Trophoblast cell (in vitro differentiated cells and primary cell): Measurements from ENCODE around the gene TIMM22. TPM values are rescaled to one million over a fixed set of nuclear protein-coding genes. Genes with fewer than 3 reads are reported as not detected.

ENCODE experiments used
- DNase-seq, 2 donors: peaks; one replicate each; pipeline ENCODE4 v3.0.0-alpha.2; 2016
- H2AFZ ChIP-seq: 2 replicates; pipeline ENCODE4 v1.6.1; 2013; ENCODE audit warnings: low read length, moderate library complexity, mild to moderate bottlenecking; ENCODE audit not compliant: insufficient read depth, poor library complexity
- H2AK5ac ChIP-seq: 2 replicates; pipeline ENCODE4 v1.6.1; 2013; ENCODE audit warnings: mild to moderate bottlenecking, low read length
- H2BK120ac ChIP-seq: 2 replicates; pipeline ENCODE4 v1.6.1; 2013; ENCODE audit warnings: low read length, mild to moderate bottlenecking, moderate library complexity; ENCODE audit not compliant: insufficient read depth, poor library complexity
- H2BK12ac ChIP-seq: 2 replicates; pipeline ENCODE4 v1.6.1; 2013; ENCODE audit warnings: mild to moderate bottlenecking, low read length, moderate library complexity
- H2BK5ac ChIP-seq: 2 replicates; pipeline ENCODE4 v1.6.1; 2013; ENCODE audit warnings: low read length, low read depth, moderate library complexity, mild to moderate bottlenecking; ENCODE audit not compliant: poor library complexity
- H3K14ac ChIP-seq: 2 replicates; pipeline ENCODE4 v1.6.1; 2013; ENCODE audit warnings: mild to moderate bottlenecking, low read length
- H3K18ac ChIP-seq: 2 replicates; pipeline ENCODE4 v1.6.1; 2013; ENCODE audit warnings: mild to moderate bottlenecking, low read length
- H3K23ac ChIP-seq: 2 replicates; pipeline ENCODE4 v1.6.1; 2013; ENCODE audit warnings: low read length
- H3K27ac ChIP-seq: 2 replicates; pipeline ENCODE4 v1.5.1; 2013; ENCODE audit warnings: low read depth, mild to moderate bottlenecking, inconsistent platforms, low read length, moderate library complexity
- H3K27me3 ChIP-seq: 2 replicates; pipeline ENCODE4 v1.6.1; 2013; ENCODE audit warnings: inconsistent platforms, mild to moderate bottlenecking, low read length, moderate library complexity; ENCODE audit not compliant: insufficient read depth
- H3K36me3 ChIP-seq, 2 experiments: 1 replicate in 1 of 2; 2 replicates in 1 of 2; pipeline ENCODE4 v1.6.1; 2013; ENCODE audit warnings: low read length in 2 of 2, mild to moderate bottlenecking in 2 of 2, moderate library complexity in 1 of 2; ENCODE audit not compliant: insufficient read depth in 2 of 2, control insufficient read depth in 1 of 2
- H3K4ac ChIP-seq: 2 replicates; pipeline ENCODE4 v1.6.1; 2013; ENCODE audit warnings: low read depth, mild to moderate bottlenecking, low read length, moderate library complexity
- H3K4me1 ChIP-seq, 2 experiments: 1 replicate in 1 of 2; 2 replicates in 1 of 2; pipeline ENCODE4 v1.6.1; 2013; ENCODE audit warnings: low read length in 2 of 2, mild to moderate bottlenecking in 2 of 2, moderate library complexity in 1 of 2; ENCODE audit not compliant: insufficient read depth in 2 of 2, control insufficient read depth in 1 of 2
- H3K4me2 ChIP-seq: 2 replicates; pipeline ENCODE4 v1.6.1; 2013; ENCODE audit warnings: inconsistent platforms, mild to moderate bottlenecking, low read length, moderate library complexity
- H3K4me3 ChIP-seq: 2 replicates; pipeline ENCODE4 v1.5.1; 2013; ENCODE audit warnings: mild to moderate bottlenecking, low read depth, low read length, inconsistent platforms
- H3K79me1 ChIP-seq: one replicate; pipeline ENCODE4 v1.6.1; 2013; ENCODE audit warnings: low read length
- H3K79me2 ChIP-seq: 2 replicates; pipeline ENCODE4 v1.6.1; 2013; ENCODE audit warnings: low read length, mild to moderate bottlenecking; ENCODE audit not compliant: control insufficient read depth, insufficient read depth, poor library complexity
- H3K9ac ChIP-seq: 2 replicates; pipeline ENCODE4 v1.6.1; 2013; ENCODE audit warnings: mild to moderate bottlenecking, low read length
- H3K9me3 ChIP-seq: 2 replicates; pipeline ENCODE4 v1.6.1; 2013; ENCODE audit warnings: low read depth, mild to moderate bottlenecking, control low read depth, inconsistent platforms, low read length; ENCODE audit not compliant: insufficient read depth
- H4K12ac ChIP-seq: 2 replicates; pipeline ENCODE4 v1.6.1; 2013; ENCODE audit warnings: low read depth, mild to moderate bottlenecking, low read length, moderate library complexity
- H4K8ac ChIP-seq: 2 replicates; pipeline ENCODE4 v1.6.1; 2013; ENCODE audit warnings: low read depth, mild to moderate bottlenecking, low read length, moderate library complexity
- H4K91ac ChIP-seq: one replicate; pipeline ENCODE4 v1.6.1; 2013; ENCODE audit warnings: low read depth, mild to moderate bottlenecking, low read length, moderate library complexity
- WGBS: extraction: QIAGEN DNeasy Blood & Tissue Kit; methylation state at CpG from one replicate; pipeline ENCODE4 v1.1.7; 2013; ENCODE audit warnings: missing lambda C conversion rate; ENCODE audit not compliant: insufficient read length, insufficient coverage; ENCODE audit errors: extremely low coverage; 5-methylcytosine and 5-hydroxymethylcytosine counted together
- polyA plus RNA-seq: library from polyadenylated mRNA; stranded (reverse); fragments of 200-250 nt; gene quantifications from 2 replicates; pipeline ENCODE4 v1.2.3, GENCODE V29; 2013

The TIMM22 gene
- polyA plus RNA-seq: 10.6 and 10.9 TPM in 2 replicates

DNA sequence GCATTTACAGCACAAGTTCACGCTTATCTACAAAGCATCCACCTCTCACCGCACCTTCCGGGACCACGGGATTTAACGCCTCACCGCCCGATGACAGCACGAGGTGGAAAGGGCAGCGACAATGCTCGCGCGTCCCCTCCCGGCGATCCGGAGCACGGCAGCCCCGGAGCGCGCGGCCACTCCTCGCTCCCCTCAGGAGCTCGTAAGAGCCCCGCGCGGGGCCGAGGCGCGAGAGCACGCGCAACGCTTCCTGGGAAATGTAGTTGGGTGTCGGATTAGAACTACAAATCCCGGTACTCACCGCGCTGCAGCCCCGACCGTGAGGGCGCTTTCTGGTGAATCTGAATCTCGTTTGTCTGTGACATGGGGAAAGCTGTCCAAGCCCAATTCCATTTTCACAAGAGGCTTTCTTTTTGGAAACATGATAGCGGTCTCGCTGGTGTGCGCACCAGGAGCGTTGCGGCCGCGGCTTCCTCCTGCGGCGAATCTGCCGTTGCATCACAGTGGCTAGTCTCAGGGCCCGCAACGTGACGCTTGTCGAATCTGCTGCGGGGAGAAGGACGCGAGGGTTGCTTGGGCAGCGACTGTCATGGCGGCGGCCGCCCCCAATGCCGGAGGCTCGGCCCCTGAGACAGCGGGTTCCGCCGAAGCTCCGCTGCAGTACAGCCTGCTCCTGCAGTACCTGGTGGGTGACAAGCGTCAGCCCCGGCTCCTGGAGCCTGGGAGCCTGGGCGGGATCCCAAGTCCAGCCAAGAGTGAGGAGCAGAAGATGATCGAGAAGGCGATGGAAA lies at the start of gene TIMM22:
TSS of gene TIMM22 (plus strand) at position 576 of the 791 bp plus-strand sequence. CDS start at position 590, 14 bp downstream.
- Histone ChIP-seq H2BK5ac (peak within 1 kb of the TSS; percentile 92), H4K91ac (peak within 1 kb of the TSS; percentile 91), H2AK5ac (peak within 1 kb of the TSS; percentile 11), H2BK120ac (peak within 1 kb of the TSS; percentile 93), H4K12ac (peak within 1 kb of the TSS; percentile 43), H3K23ac (no peak within 1 kb of the TSS), H3K27me3 (no peaks in the 10 kb centered on the region), H2AFZ (peak within 1 kb of the TSS; percentile 78), H3K79me2 (peaks cover 5% of the 10 kb centered on the region), H3K4me1 (peaks cover 6 to 8% of the 10 kb centered on the region in 2 experiments), H3K4ac (peak within 1 kb of the TSS; percentile 66), H3K36me3 (peaks cover 19 to 24% of the 10 kb centered on the region in 2 experiments), H3K9ac (peak within 1 kb of the TSS; percentile 90), H4K8ac (peak within 1 kb of the TSS; percentile 86), H3K14ac (peak within 1 kb of the TSS; percentile 77), H3K27ac (peak within 1 kb of the TSS; percentile 66), H3K4me3 (peak within 1 kb of the TSS; percentile 94), H3K9me3 (no peaks in the 10 kb centered on the region), H3K4me2 (peak within 1 kb of the TSS; percentile 62), H3K79me1 (peaks cover 6% of the 10 kb centered on the region), H3K18ac (peak within 1 kb of the TSS; percentile 69), H2BK12ac (peak within 1 kb of the TSS; percentile 44)
- DNase-seq: peak; percentile 99
- no CpG with 5 or more reads among the region's 71 CpGs for WGBS

- Histone ChIP-seq H4K91ac (no peak overlapping the region), H3K27ac (no peak overlapping the region), H3K27me3 (no peaks in the 10 kb centered on the region), H2AK5ac (no peak overlapping the region), H3K18ac (no peak overlapping the region), H3K4ac (no peak overlapping the region), H3K14ac (no peak overlapping the region), H3K79me2 (peaks cover 6% of the 10 kb centered on the region), H3K23ac (no peak overlapping the region), H2BK120ac (no peak overlapping the region), H4K8ac (no peak overlapping the region), H2BK12ac (no peak overlapping the region), H3K4me2 (no peak overlapping the region), H2BK5ac (no peak overlapping the region), H3K79me1 (peaks cover 12% of the 10 kb centered on the region), H3K9ac (no peak overlapping the region), H3K9me3 (peaks cover 3% of the 10 kb centered on the region), H3K4me1 (peaks cover 15 to 17% of the 10 kb centered on the region in 2 experiments), H3K4me3 (no peak overlapping the region), H2AFZ (no peak overlapping the region), H4K12ac (no peak overlapping the region), H3K36me3 (peaks cover 4 to 7% of the 10 kb centered on the region in 2 experiments)
- WGBS: no CpG with 5 or more reads among the region's 25 CpGs
- DNase-seq: peak in 1 of 2 donors; percentile 10
Observed at GRCh38 chr17:948284-948852, 48.6 kb upstream of the TIMM22 start.

- Histone ChIP-seq H3K4me2 (no peak overlapping the region), H2AK5ac (peak overlapping the region; percentile 24), H3K18ac (peak overlapping the region; percentile 26), H2BK120ac (peak overlapping the region; percentile 4), H4K91ac (peak overlapping the region; percentile 8), H3K79me2 (peaks cover 7% of the 10 kb centered on the region), H3K9me3 (peaks cover 5% of the 10 kb centered on the region), H4K12ac (no peak overlapping the region), H3K23ac (no peak overlapping the region), H2BK5ac (peak overlapping the region; percentile 1), H3K4me1 (peaks cover 21 to 22% of the 10 kb centered on the region in 2 experiments), H4K8ac (peak overlapping the region; percentile 5), H2BK12ac (no peak overlapping the region), H2AFZ (no peak overlapping the region), H3K4me3 (no peak overlapping the region), H3K27me3 (no peaks in the 10 kb centered on the region), H3K27ac (no peak overlapping the region), H3K14ac (peak overlapping the region; percentile 3), H3K79me1 (peaks cover 15% of the 10 kb centered on the region), H3K36me3 (peaks cover 4 to 5% of the 10 kb centered on the region in 2 experiments), H3K4ac (peak overlapping the region; percentile 7), H3K9ac (no peak overlapping the region)
- WGBS: no CpG with 5 or more reads among the region's 12 CpGs
- no peak for DNase-seq
Observed at GRCh38 chr17:949623-950303, 47.2 kb upstream of the TIMM22 start.
